HAP-1 (cell line): ENCODE measurements around the gene KLHL26.

ENCODE experiments used
- DNase-seq, 2 experiments: peaks; one replicate each; pipeline ENCODE4 v3.0.0-alpha.2; 2016 to 2020; ENCODE audit warnings: low spot score in 2 of 2
- H3K27me3 ChIP-seq: fragments of 250-450 bp; sonication (Bioruptor Pico); 2 replicates; pipeline ENCODE4 v1.5.1; 2020; ENCODE audit warnings: low read depth, mild to moderate bottlenecking, moderate library complexity
- H3K36me3 ChIP-seq: fragments of 250-450 bp; sonication (Bioruptor Pico); replicated peaks from 2 replicates; pipeline ENCODE4 v1.5.1; 2020; ENCODE audit warnings: mild to moderate bottlenecking
- H3K4me1 ChIP-seq: fragments of 250-450 bp; sonication (Bioruptor Pico); 2 replicates; pipeline ENCODE4 v1.5.1; 2020; ENCODE audit warnings: mild to moderate bottlenecking
- H3K4me3 ChIP-seq: fragments of 250-450 bp; sonication (Bioruptor Pico); 2 replicates; pipeline ENCODE4 v1.5.1; 2020; ENCODE audit warnings: mild to moderate bottlenecking, moderate library complexity
- H3K9me3 ChIP-seq: fragments of 250-450 bp; sonication (Bioruptor Pico); 2 replicates; pipeline ENCODE4 v1.5.1; 2020; ENCODE audit warnings: mild to moderate bottlenecking, moderate library complexity
- in situ Hi-C: fragments of 300-500 bp; cut with MboI; formaldehyde crosslinking; loops from 3 replicates; pipeline ENCODE4 v1.14.3; 2020; ENCODE audit warnings: low sequenced_read_pairs, inconsistent platforms, mixed read lengths

The KLHL26 gene

GRCh38 chr19:18606281-18607225 lies 30.3 kb upstream of the KLHL26 start, which contains the start of gene CRLF1:
TSS of gene CRLF1 (minus strand) at chr19:18606799. CDS start at chr19:18606656, 143 bp downstream.
- Histone ChIP-seq H3K36me3 (no peaks in the 10 kb centered on the region), H3K4me3 (peak within 1 kb of the TSS; percentile 27), H3K4me1 (peaks cover under 1% of the 10 kb centered on the region; the same call in 1 of the 2 replicates), H3K9me3 (no peaks in the 10 kb centered on the region), H3K27me3 (peaks cover 61% of the 10 kb centered on the region)
- in situ Hi-C loops = no loop called here
- DNase-seq = no peak

- in situ Hi-C loops = no loop called here
- Histone ChIP-seq H3K36me3 (no peaks in the 10 kb centered on the region), H3K4me3 (peak overlapping the region; percentile 17), H3K4me1 (peaks cover 8% of the 10 kb centered on the region), H3K9me3 (no peaks in the 10 kb centered on the region), H3K27me3 (peaks cover 70% of the 10 kb centered on the region)
- DNase-seq = peak in 1 of 2 experiments; percentile 41
Measured at GRCh38 chr19:18607226-18608101, 29.4 kb upstream of the KLHL26 start.

GRCh38 chr19:18608102-18608804 lies 28.6 kb upstream of the KLHL26 start:
- no peak for DNase-seq
- in situ Hi-C loops = no loop called here
- peaks cover 71% of the 10 kb centered on the region for H3K27me3 ChIP-seq
- no peak overlapping the region for H3K4me3 ChIP-seq
- no peaks in the 10 kb centered on the region for H3K36me3 ChIP-seq
- peaks cover 8% of the 10 kb centered on the region for H3K4me1 ChIP-seq
- no peaks in the 10 kb centered on the region for H3K9me3 ChIP-seq

- in situ Hi-C loops = no loop called here
- Histone ChIP-seq H3K4me1 (peaks cover 8% of the 10 kb centered on the region), H3K9me3 (no peaks in the 10 kb centered on the region), H3K4me3 (no peak overlapping the region), H3K36me3 (no peaks in the 10 kb centered on the region), H3K27me3 (peaks cover 71% of the 10 kb centered on the region)
- DNase-seq = no peak
Measured at GRCh38 chr19:18608805-18609716, 27.8 kb upstream of the KLHL26 start.

GRCh38 chr19:18609717-18610051 lies 27.1 kb upstream of the KLHL26 start:
- no peak for DNase-seq
- no peaks in the 10 kb centered on the region for H3K36me3 ChIP-seq
- peaks cover 65% of the 10 kb centered on the region for H3K27me3 ChIP-seq
- no peak overlapping the region for H3K4me3 ChIP-seq
- in situ Hi-C loops = no loop called here
- no peaks in the 10 kb centered on the region for H3K9me3 ChIP-seq
- peaks cover 8% of the 10 kb centered on the region for H3K4me1 ChIP-seq

- no peaks in the 10 kb centered on the region for H3K9me3 ChIP-seq
- in situ Hi-C loops = no loop called here
- H3K27me3 ChIP-seq = peaks cover 60% of the 10 kb centered on the region
- H3K4me3 ChIP-seq = no peak overlapping the region
- H3K36me3 ChIP-seq = no peaks in the 10 kb centered on the region
- no peak for DNase-seq
- peaks cover 8% of the 10 kb centered on the region for H3K4me1 ChIP-seq
Measured at GRCh38 chr19:18610245-18610555, 26.6 kb upstream of the KLHL26 start.

GRCh38 chr19:18610556-18611326 lies 26.1 kb upstream of the KLHL26 start:
- in situ Hi-C loops = no loop called here
- H3K27me3 ChIP-seq = peaks cover 55% of the 10 kb centered on the region
- no peak overlapping the region for H3K4me3 ChIP-seq
- peaks cover 8% of the 10 kb centered on the region for H3K4me1 ChIP-seq
- no peaks in the 10 kb centered on the region for H3K36me3 ChIP-seq
- DNase-seq = no peak
- no peaks in the 10 kb centered on the region for H3K9me3 ChIP-seq

GRCh38 chr19:18611327-18612050 lies 25.3 kb upstream of the KLHL26 start:
- no peaks in the 10 kb centered on the region for H3K9me3 ChIP-seq
- peak in 1 of 2 experiments; percentile 56 for DNase-seq
- H3K4me3 ChIP-seq = peak overlapping the region; percentile 36
- peaks cover 50% of the 10 kb centered on the region for H3K27me3 ChIP-seq
- H3K36me3 ChIP-seq = no peaks in the 10 kb centered on the region
- in situ Hi-C loops = no loop called here
- peaks cover 8% of the 10 kb centered on the region for H3K4me1 ChIP-seq

- no peaks in the 10 kb centered on the region for H3K9me3 ChIP-seq
- DNase-seq = peak in 1 of 2 experiments; percentile 48
- peak overlapping the region; percentile 36 for H3K4me3 ChIP-seq
- H3K27me3 ChIP-seq = peaks cover 50% of the 10 kb centered on the region
- no peaks in the 10 kb centered on the region for H3K36me3 ChIP-seq
- in situ Hi-C loops = no loop called here
- H3K4me1 ChIP-seq = peaks cover 8% of the 10 kb centered on the region
Measured at GRCh38 chr19:18612051-18612771, 24.6 kb upstream of the KLHL26 start.

- H3K27me3 ChIP-seq = peaks cover 42% of the 10 kb centered on the region
- no peaks in the 10 kb centered on the region for H3K9me3 ChIP-seq
- H3K36me3 ChIP-seq = no peaks in the 10 kb centered on the region
- peak within 1 kb of the TSS; percentile 36 for H3K4me3 ChIP-seq
- H3K4me1 ChIP-seq = peaks cover 8% of the 10 kb centered on the region
- in situ Hi-C loops = no loop called here
- DNase-seq = peak; percentile 30 to 75
Measured at GRCh38 chr19:18612772-18613588, 23.8 kb upstream of the KLHL26 start, which contains the start of gene TMEM59L. TSS of gene TMEM59L (plus strand) at chr19:18612870. CDS start at chr19:18612959, 89 bp downstream.
